Measurements from ENCODE around the gene GUCD1. TPM values are rescaled to one million over a fixed set of nuclear protein-coding genes. Genes with fewer than 3 reads are reported as not detected.

The GUCD1 gene
- total and polyA plus RNA-seq, 2 of the 13 experiments (the other 11 are each of a cell fraction or from before 2014, with no cell fraction given): 128 to 245 TPM

DNA sequence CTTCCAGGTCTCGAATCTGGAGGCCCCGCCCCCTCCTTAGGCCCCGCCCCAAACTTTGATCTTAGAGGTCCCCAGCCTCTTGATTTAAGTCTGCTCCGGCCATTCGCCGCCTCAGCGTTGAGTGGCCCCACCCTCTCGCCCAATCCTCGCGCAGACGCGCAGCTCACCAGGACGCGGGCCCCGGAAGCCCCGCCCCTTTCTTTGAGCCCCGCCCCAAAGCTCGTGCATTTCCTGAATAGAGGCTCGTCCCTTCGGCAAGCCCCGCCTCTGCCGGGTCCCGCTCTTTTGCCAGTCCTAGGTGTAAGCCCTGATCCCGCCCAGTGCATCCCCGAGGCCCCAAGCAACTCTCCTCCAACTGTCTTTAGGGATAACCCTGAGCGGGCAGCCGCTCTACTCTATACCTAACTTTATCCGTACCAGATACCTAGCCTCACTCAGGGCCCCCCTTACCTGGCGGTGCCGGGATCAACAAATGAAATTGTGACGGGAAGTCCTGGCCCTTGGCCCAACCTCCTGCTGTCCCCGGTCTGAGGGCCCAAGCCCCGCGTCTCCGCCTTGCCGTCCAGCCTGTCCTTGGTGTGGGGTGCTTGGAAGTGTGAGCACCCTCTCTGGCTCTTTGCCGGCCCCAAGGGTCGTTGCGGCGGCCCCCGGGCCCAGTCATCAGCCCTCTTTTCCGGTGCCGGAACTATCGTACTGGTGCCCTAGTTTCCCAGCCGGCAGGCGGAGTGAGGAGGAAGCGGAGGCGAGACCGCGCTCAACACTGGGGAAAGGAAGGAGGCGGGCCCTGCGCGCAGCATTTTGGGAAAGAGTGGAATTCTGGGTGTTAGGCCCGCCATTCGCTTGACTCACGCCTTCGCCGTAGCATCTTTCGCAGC lies 464 bp upstream of the GUCD1 start, which contains the start of gene SNRPD3 (continued):
- TF ChIP-seq, protein P1, sequence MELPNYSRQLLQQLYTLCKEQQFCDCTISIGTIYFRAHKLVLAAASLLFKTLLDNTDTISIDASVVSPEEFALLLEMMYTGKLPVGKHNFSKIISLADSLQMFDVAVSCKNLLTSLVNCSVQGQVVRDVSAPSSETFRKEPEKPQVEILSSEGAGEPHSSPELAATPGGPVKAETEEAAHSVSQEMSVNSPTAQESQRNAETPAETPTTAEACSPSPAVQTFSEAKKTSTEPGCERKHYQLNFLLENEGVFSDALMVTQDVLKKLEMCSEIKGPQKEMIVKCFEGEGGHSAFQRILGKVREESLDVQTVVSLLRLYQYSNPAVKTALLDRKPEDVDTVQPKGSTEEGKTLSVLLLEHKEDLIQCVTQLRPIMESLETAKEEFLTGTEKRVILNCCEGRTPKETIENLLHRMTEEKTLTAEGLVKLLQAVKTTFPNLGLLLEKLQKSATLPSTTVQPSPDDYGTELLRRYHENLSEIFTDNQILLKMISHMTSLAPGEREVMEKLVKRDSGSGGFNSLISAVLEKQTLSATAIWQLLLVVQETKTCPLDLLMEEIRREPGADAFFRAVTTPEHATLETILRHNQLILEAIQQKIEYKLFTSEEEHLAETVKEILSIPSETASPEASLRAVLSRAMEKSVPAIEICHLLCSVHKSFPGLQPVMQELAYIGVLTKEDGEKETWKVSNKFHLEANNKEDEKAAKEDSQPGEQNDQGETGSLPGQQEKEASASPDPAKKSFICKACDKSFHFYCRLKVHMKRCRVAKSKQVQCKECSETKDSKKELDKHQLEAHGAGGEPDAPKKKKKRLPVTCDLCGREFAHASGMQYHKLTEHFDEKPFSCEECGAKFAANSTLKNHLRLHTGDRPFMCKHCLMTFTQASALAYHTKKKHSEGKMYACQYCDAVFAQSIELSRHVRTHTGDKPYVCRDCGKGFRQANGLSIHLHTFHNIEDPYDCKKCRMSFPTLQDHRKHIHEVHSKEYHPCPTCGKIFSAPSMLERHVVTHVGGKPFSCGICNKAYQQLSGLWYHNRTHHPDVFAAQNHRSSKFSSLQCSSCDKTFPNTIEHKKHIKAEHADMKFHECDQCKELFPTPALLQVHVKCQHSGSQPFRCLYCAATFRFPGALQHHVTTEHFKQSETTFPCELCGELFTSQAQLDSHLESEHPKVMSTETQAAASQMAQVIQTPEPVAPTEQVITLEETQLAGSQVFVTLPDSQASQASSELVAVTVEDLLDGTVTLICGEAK (IDR thresholded peaks at IDR 0.05): peak; percentile 76
- TF ChIP-seq, protein P1 (CRISPR knock-in tag; IDR thresholded peaks at IDR 0.05): peak; percentile 86
- TF ChIP-seq ZNF619 (CRISPR knock-in tag; IDR thresholded peaks at IDR 0.05) (0 out of 2 replicates have a peak, but pooled peaks have one; percentile 83), ZNF296 (CRISPR knock-in tag; conservative IDR thresholded peaks at IDR 0.05) (no peak), CCAR2 (optimal IDR thresholded peaks at IDR 0.05; ENCODE audit: low read depth, low read length) (peak; percentile 49), SSRP1 (CRISPR knock-in tag; IDR thresholded peaks at IDR 0.05) (peak; percentile 89; the same call in 1 of the 2 replicates), ZKSCAN8 (CRISPR knock-in tag; IDR thresholded peaks at IDR 0.05; ENCODE audit: borderline replicate concordance) (peak; percentile 63), ZNF232 (CRISPR knock-in tag; IDR thresholded peaks at IDR 0.05; ENCODE audit: borderline replicate concordance) (0 out of 2 replicates have a peak, but pooled peaks have one; percentile 64), PLRG1 (conservative IDR thresholded peaks at IDR 0.05) (no peak), ZFP36 (IDR thresholded peaks at IDR 0.05; ENCODE audit: borderline replicate concordance, low read depth, low read length, partially characterized antibody) (no peak), RFX5 (IDR thresholded peaks at IDR 0.05; ENCODE audit: low read depth, low read length) (no peak), ZNF782 (CRISPR knock-in tag; IDR thresholded peaks at IDR 0.05; ENCODE audit: borderline replicate concordance) (peak; percentile 48; the same call in 1 of the 2 replicates), RFX1 (IDR thresholded peaks at IDR 0.05) (no peak), KLF9 (CRISPR knock-in tag; IDR thresholded peaks at IDR 0.05; ENCODE audit: low read depth) (no peak), ZNF879 (CRISPR knock-in tag; IDR thresholded peaks at IDR 0.05) (peak; percentile 13)
- TF ChIP-seq, protein P2, sequence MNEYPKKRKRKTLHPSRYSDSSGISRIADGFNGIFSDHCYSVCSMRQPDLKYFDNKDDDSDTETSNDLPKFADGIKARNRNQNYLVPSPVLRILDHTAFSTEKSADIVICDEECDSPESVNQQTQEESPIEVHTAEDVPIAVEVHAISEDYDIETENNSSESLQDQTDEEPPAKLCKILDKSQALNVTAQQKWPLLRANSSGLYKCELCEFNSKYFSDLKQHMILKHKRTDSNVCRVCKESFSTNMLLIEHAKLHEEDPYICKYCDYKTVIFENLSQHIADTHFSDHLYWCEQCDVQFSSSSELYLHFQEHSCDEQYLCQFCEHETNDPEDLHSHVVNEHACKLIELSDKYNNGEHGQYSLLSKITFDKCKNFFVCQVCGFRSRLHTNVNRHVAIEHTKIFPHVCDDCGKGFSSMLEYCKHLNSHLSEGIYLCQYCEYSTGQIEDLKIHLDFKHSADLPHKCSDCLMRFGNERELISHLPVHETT (CRISPR knock-in tag; conservative IDR thresholded peaks at IDR 0.05): peak; percentile 96
- TF ChIP-seq, protein P3, sequence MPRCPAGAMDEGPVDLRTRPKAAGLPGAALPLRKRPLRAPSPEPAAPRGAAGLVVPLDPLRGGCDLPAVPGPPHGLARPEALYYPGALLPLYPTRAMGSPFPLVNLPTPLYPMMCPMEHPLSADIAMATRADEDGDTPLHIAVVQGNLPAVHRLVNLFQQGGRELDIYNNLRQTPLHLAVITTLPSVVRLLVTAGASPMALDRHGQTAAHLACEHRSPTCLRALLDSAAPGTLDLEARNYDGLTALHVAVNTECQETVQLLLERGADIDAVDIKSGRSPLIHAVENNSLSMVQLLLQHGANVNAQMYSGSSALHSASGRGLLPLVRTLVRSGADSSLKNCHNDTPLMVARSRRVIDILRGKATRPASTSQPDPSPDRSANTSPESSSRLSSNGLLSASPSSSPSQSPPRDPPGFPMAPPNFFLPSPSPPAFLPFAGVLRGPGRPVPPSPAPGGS (CRISPR knock-in tag; IDR thresholded peaks at IDR 0.05): no peak; the same call in none of the 2 replicates
